WERI-Rb-1 (cell line): ENCODE measurements around the gene CMKLR1.

Experiments
- DNase-seq: peaks from one replicate; pipeline ENCODE4 v3.0.0-alpha.2; 2020
- H3K27ac ChIP-seq: fragments of 250-450 bp; sonication (Bioruptor Pico); 2 replicates; pipeline ENCODE4 v1.5.1; 2020; ENCODE audit warnings: mild to moderate bottlenecking, moderate library complexity
- H3K27me3 ChIP-seq: fragments of 250-450 bp; sonication (Bioruptor Pico); 2 replicates; pipeline ENCODE4 v1.5.1; 2021; ENCODE audit warnings: mild to moderate bottlenecking, low read depth, moderate library complexity; ENCODE audit not compliant: insufficient read depth, severe bottlenecking
- H3K36me3 ChIP-seq: fragments of 250-450 bp; sonication (Bioruptor Pico); 2 replicates; pipeline ENCODE4 v1.5.1; 2020; ENCODE audit warnings: mild to moderate bottlenecking, moderate library complexity
- H3K4me3 ChIP-seq: 2 replicates; pipeline ENCODE4 v1.5.1; 2011; ENCODE audit warnings: low read depth, mild to moderate bottlenecking, control low read depth, low read length
- H3K9me3 ChIP-seq: fragments of 250-450 bp; sonication (Bioruptor Pico); 2 replicates; pipeline ENCODE4 v1.5.1; 2021; ENCODE audit warnings: mild to moderate bottlenecking, moderate library complexity; ENCODE audit not compliant: severe bottlenecking
- CTCF ChIP-seq: IDR thresholded peaks from 2 replicates; pipeline ENCODE4 v1.5.1; 2011; ENCODE audit warnings: low read depth, mild to moderate bottlenecking, control low read depth, inconsistent platforms, low read length

CMKLR1 gene

GRCh38 chr12:108324351-108325017, 14.6 kb downstream of the CMKLR1 start:
- Histone ChIP-seq H3K27ac (no peak overlapping the region), H3K9me3 (no peaks in the 10 kb centered on the region), H3K36me3 (no peaks in the 10 kb centered on the region), H3K4me3 (no peak overlapping the region), H3K27me3 (peaks cover 47% of the 10 kb centered on the region)
- TF ChIP-seq CTCF = no peak
- DNase-seq = no peak

DNA sequence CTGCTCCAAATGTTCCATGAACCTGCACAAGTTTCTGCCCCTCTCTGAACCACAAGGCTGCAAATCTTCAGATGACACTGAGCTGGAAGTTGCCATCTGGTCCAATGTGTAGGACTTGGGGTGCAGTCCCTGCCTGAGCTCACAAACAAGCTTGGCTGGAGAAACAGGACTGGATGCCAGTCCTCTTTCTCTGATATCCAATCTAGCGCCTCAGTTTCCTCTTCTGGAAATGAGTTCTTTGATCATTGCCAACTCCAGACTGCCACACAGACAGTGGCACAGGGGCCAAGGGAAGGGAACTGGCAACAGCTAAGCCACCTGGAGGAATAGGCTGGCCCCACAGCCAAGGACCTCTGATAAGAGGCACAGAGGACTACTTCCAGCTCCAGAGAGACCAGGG, 15.5 kb downstream of the CMKLR1 start:
- DNase-seq = no peak
- TF ChIP-seq CTCF = no peak
- Histone ChIP-seq H3K4me3 (no peak overlapping the region), H3K27me3 (peaks cover 42% of the 10 kb centered on the region), H3K9me3 (no peaks in the 10 kb centered on the region), H3K27ac (no peak overlapping the region), H3K36me3 (no peaks in the 10 kb centered on the region)

GRCh38 chr12:108322998-108323397, 16.1 kb downstream of the CMKLR1 start:
- peaks cover 36% of the 10 kb centered on the region for H3K27me3 ChIP-seq
- no peak overlapping the region for H3K4me3 ChIP-seq
- no peaks in the 10 kb centered on the region for H3K36me3 ChIP-seq
- no peak for DNase-seq
- H3K27ac ChIP-seq = no peak overlapping the region
- no peak for TF ChIP-seq CTCF
- no peaks in the 10 kb centered on the region for H3K9me3 ChIP-seq

DNA sequence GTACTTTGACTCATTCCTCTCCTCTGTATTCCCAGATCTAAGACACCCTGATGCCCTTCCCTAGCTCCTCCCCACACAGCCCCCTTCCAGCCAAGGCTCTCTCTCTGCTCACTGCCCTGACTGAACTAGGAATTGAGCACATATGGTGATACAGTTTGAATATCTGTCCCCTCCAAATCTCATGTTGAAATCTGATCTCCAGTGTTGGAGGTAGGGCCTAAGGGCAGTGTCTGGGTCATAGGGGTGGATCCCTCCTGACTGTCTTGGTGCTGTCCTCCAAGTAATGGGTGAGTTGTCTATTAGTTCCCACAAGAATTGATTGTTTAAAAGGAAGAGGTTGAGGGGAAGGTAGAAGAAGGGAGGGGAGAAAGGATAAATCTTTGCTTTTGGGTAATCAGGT, 17.4 kb downstream of the CMKLR1 start:
- no peak overlapping the region for H3K4me3 ChIP-seq
- no peaks in the 10 kb centered on the region for H3K9me3 ChIP-seq
- peaks cover 34% of the 10 kb centered on the region for H3K27me3 ChIP-seq
- DNase-seq = no peak
- H3K36me3 ChIP-seq = no peaks in the 10 kb centered on the region
- TF ChIP-seq CTCF = no peak
- no peak overlapping the region for H3K27ac ChIP-seq

GRCh38 chr12:108320507-108321293, 18.4 kb downstream of the CMKLR1 start:
- Histone ChIP-seq H3K36me3 (no peaks in the 10 kb centered on the region), H3K4me3 (no peak overlapping the region), H3K27me3 (peaks cover 29% of the 10 kb centered on the region), H3K27ac (no peak overlapping the region), H3K9me3 (no peaks in the 10 kb centered on the region)
- TF ChIP-seq CTCF = no peak
- no peak for DNase-seq
